WTC11 (cell line): ENCODE results near the gene AGBL1. TPM values are rescaled to one million over a fixed set of nuclear protein-coding genes. Genes with fewer than 3 reads are reported as not detected.

Source experiments
- ATAC-seq: fragments of 200-7000 bp; cut with Tn5 transposase; 2 replicates; pipeline ENCODE4 v1.10.0; 2021; ENCODE audit warnings: mild to moderate bottlenecking, moderate library complexity
- CTCF ChIA-PET: fragments of 300-600 bp; sonication (Branson Sonifier 250); formaldehyde crosslinking; loops from one replicate; lab custom pipeline; 2021; ENCODE audit warnings: antibody characterized with exemption; lab: Charles Lee
- POLR2A ChIA-PET: fragments of 350-600 bp; sonication (Branson Sonifier 250); formaldehyde crosslinking; loops from one replicate; lab custom pipeline; 2021; ENCODE audit warnings: antibody characterized with exemption; lab: Charles Lee
- DNase-seq: peaks from one replicate; pipeline ENCODE4 v3.0.0; 2021; ENCODE audit warnings: low spot score
- H3K27ac Mint-ChIP-seq: 2 replicates; pipeline ENCODE4 v1.8.0; 2021; ENCODE audit warnings: mixed read lengths
- H3K27me3 Mint-ChIP-seq: 2 replicates; pipeline ENCODE4 v1.8.0; 2021; ENCODE audit warnings: low read depth, mild to moderate bottlenecking, moderate library complexity, mixed read lengths
- H3K36me3 Mint-ChIP-seq: 2 replicates; pipeline ENCODE4 v1.8.0; 2021; ENCODE audit warnings: mixed read lengths
- H3K4me1 Mint-ChIP-seq: 2 replicates; pipeline ENCODE4 v1.8.0; 2022; ENCODE audit warnings: mixed read lengths
- H3K4me3 Mint-ChIP-seq: 2 replicates; pipeline ENCODE4 v1.8.0; 2021; ENCODE audit warnings: mild to moderate bottlenecking, moderate library complexity, mixed read lengths
- H3K9me3 Mint-ChIP-seq: 2 replicates; pipeline ENCODE4 v1.8.0; 2021; ENCODE audit warnings: mixed read lengths
- CREM ChIP-seq: sonication (generic); formaldehyde crosslinking; IDR thresholded peaks from 2 replicates; pipeline ENCODE4 v1.8.1; 2022; ENCODE audit warnings: mild to moderate bottlenecking, missing genetic modification reagents, moderate library complexity
- ELF4 ChIP-seq: sonication (generic); formaldehyde crosslinking; IDR thresholded peaks from 2 replicates; pipeline ENCODE4 v1.8.1; 2022; ENCODE audit warnings: low read depth, mild to moderate bottlenecking, moderate library complexity, missing genetic modification reagents
- GABPB1 ChIP-seq: sonication (generic); formaldehyde crosslinking; IDR thresholded peaks from 2 replicates; pipeline ENCODE4 v1.8.1; 2023; ENCODE audit warnings: mild to moderate bottlenecking, missing genetic modification reagents
- GTF2I ChIP-seq: fragments of 250-450 bp; sonication (Bioruptor Pico); conservative IDR thresholded peaks from 2 replicates; pipeline ENCODE4 v1.4.0; 2021; ENCODE audit warnings: mild to moderate bottlenecking
- MYBL2 ChIP-seq: sonication (generic); formaldehyde crosslinking; IDR thresholded peaks from 2 replicates; pipeline ENCODE4 v1.8.1; 2023; ENCODE audit warnings: mild to moderate bottlenecking, moderate library complexity, missing genetic modification reagents
- NFATC4 ChIP-seq: fragments of 250-450 bp; sonication (Bioruptor Pico); IDR thresholded peaks from 2 replicates; pipeline ENCODE4 v1.9.0; 2021; ENCODE audit warnings: mild to moderate bottlenecking
- NFYB ChIP-seq: sonication (generic); formaldehyde crosslinking; conservative IDR thresholded peaks from 2 replicates; pipeline ENCODE4 v1.8.0; 2022; ENCODE audit warnings: low read depth, missing genetic modification reagents
- SMAD4 ChIP-seq: sonication (generic); formaldehyde crosslinking; IDR thresholded peaks from 2 replicates; pipeline ENCODE4 v1.8.0; 2022; ENCODE audit warnings: mild to moderate bottlenecking, missing genetic modification reagents
- TEAD1 ChIP-seq: sonication (generic); formaldehyde crosslinking; IDR thresholded peaks from 2 replicates; pipeline ENCODE4 v1.8.0; 2022; ENCODE audit warnings: mild to moderate bottlenecking, missing genetic modification reagents
- TP53 ChIP-seq: sonication (generic); formaldehyde crosslinking; IDR thresholded peaks from 2 replicates; pipeline ENCODE4 v1.8.1; 2023; ENCODE audit warnings: mild to moderate bottlenecking, missing genetic modification reagents
- ZNF121 ChIP-seq: sonication (generic); formaldehyde crosslinking; IDR thresholded peaks from 2 replicates; pipeline ENCODE4 v1.8.0; 2023; ENCODE audit warnings: missing genetic modification reagents
- ZNF317 ChIP-seq: sonication (generic); formaldehyde crosslinking; IDR thresholded peaks from 2 replicates; pipeline ENCODE4 v1.8.1; 2023; ENCODE audit warnings: low read depth, mild to moderate bottlenecking, moderate library complexity, missing genetic modification reagents, borderline replicate concordance
- ZNF396 ChIP-seq: fragments of 250-450 bp; sonication (Bioruptor Pico); IDR thresholded peaks from 2 replicates; pipeline ENCODE4 v1.8.0; 2021; ENCODE audit warnings: mild to moderate bottlenecking, moderate library complexity, borderline replicate concordance
- ZNF423 ChIP-seq: fragments of 250-450 bp; sonication (Bioruptor Pico); IDR thresholded peaks from 2 replicates; pipeline ENCODE4 v2.1.2; 2022; ENCODE audit warnings: mild to moderate bottlenecking, moderate library complexity
- total RNA-seq: library from RNA; stranded (reverse); gene quantifications from 3 replicates; pipeline ENCODE4 v1.2.3, GENCODE V29; 2021
- TF ChIP-seq, protein P1 (sequence below): sonication (generic); formaldehyde crosslinking; IDR thresholded peaks from 2 replicates; pipeline ENCODE4 v1.8.1; 2023; ENCODE audit warnings: mild to moderate bottlenecking, moderate library complexity, missing genetic modification reagents
- TF ChIP-seq, protein P2 (sequence below): sonication (generic); formaldehyde crosslinking; IDR thresholded peaks from 2 replicates; pipeline ENCODE4 v1.8.0; 2022; ENCODE audit warnings: mild to moderate bottlenecking, missing genetic modification reagents
- TF ChIP-seq, protein P3 (sequence below): sonication (generic); formaldehyde crosslinking; IDR thresholded peaks from 2 replicates; pipeline ENCODE4 v1.8.1; 2022; ENCODE audit warnings: mild to moderate bottlenecking, moderate library complexity, missing genetic modification reagents
- TF ChIP-seq, protein P4 (sequence below): sonication (generic); formaldehyde crosslinking; IDR thresholded peaks from 2 replicates; pipeline ENCODE4 v1.8.0; 2023; ENCODE audit warnings: missing genetic modification reagents, mild to moderate bottlenecking, borderline replicate concordance
- TF ChIP-seq, protein P5 (sequence below): sonication (generic); formaldehyde crosslinking; IDR thresholded peaks from 2 replicates; pipeline ENCODE4 v1.8.0; 2022; ENCODE audit warnings: mild to moderate bottlenecking, missing genetic modification reagents
- TF ChIP-seq, protein P6 (sequence below): fragments of 200-600 bp; IDR thresholded peaks from 2 replicates; pipeline ENCODE4 v1.8.0; 2022; ENCODE audit warnings: antibody characterized with exemption
- TF ChIP-seq, protein P7 (sequence below): sonication (generic); formaldehyde crosslinking; IDR thresholded peaks from 2 replicates; pipeline ENCODE4 v1.8.1; 2023; ENCODE audit warnings: mild to moderate bottlenecking, missing genetic modification reagents, borderline replicate concordance

AGBL1 gene
- total RNA-seq, 1 experiment from 2014 or later = not detected

DNA sequence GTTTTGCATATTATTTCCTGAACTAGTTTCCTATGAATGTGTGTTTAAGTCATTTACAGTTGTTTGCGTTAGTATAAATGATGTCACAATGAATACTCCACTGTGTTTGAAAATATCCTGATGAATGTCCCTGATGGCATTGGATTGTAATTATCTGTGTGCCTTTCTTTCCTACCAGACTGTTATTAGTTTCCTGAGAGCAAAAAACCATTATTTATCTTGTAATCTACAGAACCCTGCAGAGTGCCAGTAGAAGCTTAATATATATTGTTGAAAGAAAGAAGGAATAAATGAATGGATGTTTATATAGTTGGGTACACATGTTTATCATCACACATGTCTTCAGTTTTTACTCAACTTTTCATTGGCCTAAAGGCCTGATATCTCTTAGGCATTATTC lies 312.6 kb downstream of the AGBL1 start:
- H3K4me3 Mint-ChIP-seq = no peak overlapping the region
- ATAC-seq (no peak), DNase-seq (no peak)
- POLR2A ChIA-PET = no interaction called here
- no peaks in the 10 kb centered on the region for H3K36me3 Mint-ChIP-seq
- no peaks in the 10 kb centered on the region for H3K9me3 Mint-ChIP-seq
- H3K27ac Mint-ChIP-seq = no peak overlapping the region
- H3K27me3 Mint-ChIP-seq = no peaks in the 10 kb centered on the region
- TF ChIP-seq TEAD1 (no peak), MYBL2 (no peak), CREM (CRISPR knock-in tag) (no peak), ZNF317 (CRISPR knock-in tag) (no peak), GTF2I (CRISPR knock-in tag) (no peak), NFATC4 (CRISPR knock-in tag) (no peak), NFYB (CRISPR knock-in tag) (no peak)
- TF ChIP-seq, protein P1, sequence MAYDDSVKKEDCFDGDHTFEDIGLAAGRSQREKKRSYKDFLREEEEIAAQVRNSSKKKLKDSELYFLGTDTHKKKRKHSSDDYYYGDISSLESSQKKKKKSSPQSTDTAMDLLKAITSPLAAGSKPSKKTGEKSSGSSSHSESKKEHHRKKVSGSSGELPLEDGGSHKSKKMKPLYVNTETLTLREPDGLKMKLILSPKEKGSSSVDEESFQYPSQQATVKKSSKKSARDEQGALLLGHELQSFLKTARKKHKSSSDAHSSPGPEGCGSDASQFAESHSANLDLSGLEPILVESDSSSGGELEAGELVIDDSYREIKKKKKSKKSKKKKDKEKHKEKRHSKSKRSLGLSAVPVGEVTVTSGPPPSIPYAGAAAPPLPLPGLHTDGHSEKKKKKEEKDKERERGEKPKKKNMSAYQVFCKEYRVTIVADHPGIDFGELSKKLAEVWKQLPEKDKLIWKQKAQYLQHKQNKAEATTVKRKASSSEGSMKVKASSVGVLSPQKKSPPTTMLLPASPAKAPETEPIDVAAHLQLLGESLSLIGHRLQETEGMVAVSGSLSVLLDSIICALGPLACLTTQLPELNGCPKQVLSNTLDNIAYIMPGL (CRISPR knock-in tag) = no peak
- CTCF ChIA-PET = no interaction called here
- no peaks in the 10 kb centered on the region for H3K4me1 Mint-ChIP-seq

DNA sequence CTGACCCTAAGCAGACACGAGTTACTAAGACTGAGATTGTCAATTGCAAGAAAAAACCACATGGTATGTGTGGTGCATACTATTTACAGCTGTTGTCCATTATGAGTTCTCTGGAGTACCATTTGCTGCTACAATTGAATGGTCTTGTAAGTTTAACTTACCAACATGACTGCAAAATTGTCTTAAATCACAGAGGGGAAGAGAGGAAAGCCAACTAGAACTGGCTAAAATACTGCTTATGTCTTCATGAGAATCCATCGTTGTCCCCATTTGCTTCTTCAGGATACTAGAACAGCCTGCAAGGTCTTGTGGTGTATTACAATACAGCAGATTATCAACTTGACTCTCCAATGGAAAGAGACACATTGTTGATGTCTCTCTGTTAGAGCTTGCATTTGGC lies 313.2 kb downstream of the AGBL1 start:
- H3K27me3 Mint-ChIP-seq = no peaks in the 10 kb centered on the region
- H3K9me3 Mint-ChIP-seq = no peaks in the 10 kb centered on the region
- H3K27ac Mint-ChIP-seq = no peak overlapping the region
- no peaks in the 10 kb centered on the region for H3K4me1 Mint-ChIP-seq
- H3K4me3 Mint-ChIP-seq = no peak overlapping the region
- ATAC-seq (no peak), DNase-seq (no peak)
- POLR2A ChIA-PET = no interaction called here
- CTCF ChIA-PET = no interaction called here
- no peaks in the 10 kb centered on the region for H3K36me3 Mint-ChIP-seq
- TF ChIP-seq, protein P2, sequence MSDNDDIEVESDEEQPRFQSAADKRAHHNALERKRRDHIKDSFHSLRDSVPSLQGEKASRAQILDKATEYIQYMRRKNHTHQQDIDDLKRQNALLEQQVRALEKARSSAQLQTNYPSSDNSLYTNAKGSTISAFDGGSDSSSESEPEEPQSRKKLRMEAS = no peak
- TF ChIP-seq, protein P3, sequence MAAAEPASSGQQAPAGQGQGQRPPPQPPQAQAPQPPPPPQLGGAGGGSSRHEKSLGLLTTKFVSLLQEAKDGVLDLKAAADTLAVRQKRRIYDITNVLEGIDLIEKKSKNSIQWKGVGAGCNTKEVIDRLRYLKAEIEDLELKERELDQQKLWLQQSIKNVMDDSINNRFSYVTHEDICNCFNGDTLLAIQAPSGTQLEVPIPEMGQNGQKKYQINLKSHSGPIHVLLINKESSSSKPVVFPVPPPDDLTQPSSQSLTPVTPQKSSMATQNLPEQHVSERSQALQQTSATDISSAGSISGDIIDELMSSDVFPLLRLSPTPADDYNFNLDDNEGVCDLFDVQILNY (CRISPR knock-in tag) = no peak
- TF ChIP-seq TP53 (no peak), ZNF121 (CRISPR knock-in tag) (no peak), ELF4 (no peak), GABPB1 (no peak), SMAD4 (no peak), ZNF423 (CRISPR knock-in tag) (no peak), ZNF396 (no peak)
- TF ChIP-seq, protein P4, sequence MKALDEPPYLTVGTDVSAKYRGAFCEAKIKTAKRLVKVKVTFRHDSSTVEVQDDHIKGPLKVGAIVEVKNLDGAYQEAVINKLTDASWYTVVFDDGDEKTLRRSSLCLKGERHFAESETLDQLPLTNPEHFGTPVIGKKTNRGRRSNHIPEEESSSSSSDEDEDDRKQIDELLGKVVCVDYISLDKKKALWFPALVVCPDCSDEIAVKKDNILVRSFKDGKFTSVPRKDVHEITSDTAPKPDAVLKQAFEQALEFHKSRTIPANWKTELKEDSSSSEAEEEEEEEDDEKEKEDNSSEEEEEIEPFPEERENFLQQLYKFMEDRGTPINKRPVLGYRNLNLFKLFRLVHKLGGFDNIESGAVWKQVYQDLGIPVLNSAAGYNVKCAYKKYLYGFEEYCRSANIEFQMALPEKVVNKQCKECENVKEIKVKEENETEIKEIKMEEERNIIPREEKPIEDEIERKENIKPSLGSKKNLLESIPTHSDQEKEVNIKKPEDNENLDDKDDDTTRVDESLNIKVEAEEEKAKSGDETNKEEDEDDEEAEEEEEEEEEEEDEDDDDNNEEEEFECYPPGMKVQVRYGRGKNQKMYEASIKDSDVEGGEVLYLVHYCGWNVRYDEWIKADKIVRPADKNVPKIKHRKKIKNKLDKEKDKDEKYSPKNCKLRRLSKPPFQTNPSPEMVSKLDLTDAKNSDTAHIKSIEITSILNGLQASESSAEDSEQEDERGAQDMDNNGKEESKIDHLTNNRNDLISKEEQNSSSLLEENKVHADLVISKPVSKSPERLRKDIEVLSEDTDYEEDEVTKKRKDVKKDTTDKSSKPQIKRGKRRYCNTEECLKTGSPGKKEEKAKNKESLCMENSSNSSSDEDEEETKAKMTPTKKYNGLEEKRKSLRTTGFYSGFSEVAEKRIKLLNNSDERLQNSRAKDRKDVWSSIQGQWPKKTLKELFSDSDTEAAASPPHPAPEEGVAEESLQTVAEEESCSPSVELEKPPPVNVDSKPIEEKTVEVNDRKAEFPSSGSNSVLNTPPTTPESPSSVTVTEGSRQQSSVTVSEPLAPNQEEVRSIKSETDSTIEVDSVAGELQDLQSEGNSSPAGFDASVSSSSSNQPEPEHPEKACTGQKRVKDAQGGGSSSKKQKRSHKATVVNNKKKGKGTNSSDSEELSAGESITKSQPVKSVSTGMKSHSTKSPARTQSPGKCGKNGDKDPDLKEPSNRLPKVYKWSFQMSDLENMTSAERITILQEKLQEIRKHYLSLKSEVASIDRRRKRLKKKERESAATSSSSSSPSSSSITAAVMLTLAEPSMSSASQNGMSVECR (CRISPR knock-in tag) = no peak
- TF ChIP-seq, protein P5, sequence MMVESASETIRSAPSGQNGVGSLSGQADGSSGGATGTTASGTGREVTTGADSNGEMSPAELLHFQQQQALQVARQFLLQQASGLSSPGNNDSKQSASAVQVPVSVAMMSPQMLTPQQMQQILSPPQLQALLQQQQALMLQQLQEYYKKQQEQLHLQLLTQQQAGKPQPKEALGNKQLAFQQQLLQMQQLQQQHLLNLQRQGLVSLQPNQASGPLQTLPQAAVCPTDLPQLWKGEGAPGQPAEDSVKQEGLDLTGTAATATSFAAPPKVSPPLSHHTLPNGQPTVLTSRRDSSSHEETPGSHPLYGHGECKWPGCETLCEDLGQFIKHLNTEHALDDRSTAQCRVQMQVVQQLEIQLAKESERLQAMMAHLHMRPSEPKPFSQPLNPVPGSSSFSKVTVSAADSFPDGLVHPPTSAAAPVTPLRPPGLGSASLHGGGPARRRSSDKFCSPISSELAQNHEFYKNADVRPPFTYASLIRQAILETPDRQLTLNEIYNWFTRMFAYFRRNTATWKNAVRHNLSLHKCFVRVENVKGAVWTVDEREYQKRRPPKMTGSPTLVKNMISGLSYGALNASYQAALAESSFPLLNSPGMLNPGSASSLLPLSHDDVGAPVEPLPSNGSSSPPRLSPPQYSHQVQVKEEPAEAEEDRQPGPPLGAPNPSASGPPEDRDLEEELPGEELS (CRISPR knock-in tag) = no peak
- TF ChIP-seq, protein P6, sequence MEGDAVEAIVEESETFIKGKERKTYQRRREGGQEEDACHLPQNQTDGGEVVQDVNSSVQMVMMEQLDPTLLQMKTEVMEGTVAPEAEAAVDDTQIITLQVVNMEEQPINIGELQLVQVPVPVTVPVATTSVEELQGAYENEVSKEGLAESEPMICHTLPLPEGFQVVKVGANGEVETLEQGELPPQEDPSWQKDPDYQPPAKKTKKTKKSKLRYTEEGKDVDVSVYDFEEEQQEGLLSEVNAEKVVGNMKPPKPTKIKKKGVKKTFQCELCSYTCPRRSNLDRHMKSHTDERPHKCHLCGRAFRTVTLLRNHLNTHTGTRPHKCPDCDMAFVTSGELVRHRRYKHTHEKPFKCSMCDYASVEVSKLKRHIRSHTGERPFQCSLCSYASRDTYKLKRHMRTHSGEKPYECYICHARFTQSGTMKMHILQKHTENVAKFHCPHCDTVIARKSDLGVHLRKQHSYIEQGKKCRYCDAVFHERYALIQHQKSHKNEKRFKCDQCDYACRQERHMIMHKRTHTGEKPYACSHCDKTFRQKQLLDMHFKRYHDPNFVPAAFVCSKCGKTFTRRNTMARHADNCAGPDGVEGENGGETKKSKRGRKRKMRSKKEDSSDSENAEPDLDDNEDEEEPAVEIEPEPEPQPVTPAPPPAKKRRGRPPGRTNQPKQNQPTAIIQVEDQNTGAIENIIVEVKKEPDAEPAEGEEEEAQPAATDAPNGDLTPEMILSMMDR = no peak
- TF ChIP-seq, protein P7, sequence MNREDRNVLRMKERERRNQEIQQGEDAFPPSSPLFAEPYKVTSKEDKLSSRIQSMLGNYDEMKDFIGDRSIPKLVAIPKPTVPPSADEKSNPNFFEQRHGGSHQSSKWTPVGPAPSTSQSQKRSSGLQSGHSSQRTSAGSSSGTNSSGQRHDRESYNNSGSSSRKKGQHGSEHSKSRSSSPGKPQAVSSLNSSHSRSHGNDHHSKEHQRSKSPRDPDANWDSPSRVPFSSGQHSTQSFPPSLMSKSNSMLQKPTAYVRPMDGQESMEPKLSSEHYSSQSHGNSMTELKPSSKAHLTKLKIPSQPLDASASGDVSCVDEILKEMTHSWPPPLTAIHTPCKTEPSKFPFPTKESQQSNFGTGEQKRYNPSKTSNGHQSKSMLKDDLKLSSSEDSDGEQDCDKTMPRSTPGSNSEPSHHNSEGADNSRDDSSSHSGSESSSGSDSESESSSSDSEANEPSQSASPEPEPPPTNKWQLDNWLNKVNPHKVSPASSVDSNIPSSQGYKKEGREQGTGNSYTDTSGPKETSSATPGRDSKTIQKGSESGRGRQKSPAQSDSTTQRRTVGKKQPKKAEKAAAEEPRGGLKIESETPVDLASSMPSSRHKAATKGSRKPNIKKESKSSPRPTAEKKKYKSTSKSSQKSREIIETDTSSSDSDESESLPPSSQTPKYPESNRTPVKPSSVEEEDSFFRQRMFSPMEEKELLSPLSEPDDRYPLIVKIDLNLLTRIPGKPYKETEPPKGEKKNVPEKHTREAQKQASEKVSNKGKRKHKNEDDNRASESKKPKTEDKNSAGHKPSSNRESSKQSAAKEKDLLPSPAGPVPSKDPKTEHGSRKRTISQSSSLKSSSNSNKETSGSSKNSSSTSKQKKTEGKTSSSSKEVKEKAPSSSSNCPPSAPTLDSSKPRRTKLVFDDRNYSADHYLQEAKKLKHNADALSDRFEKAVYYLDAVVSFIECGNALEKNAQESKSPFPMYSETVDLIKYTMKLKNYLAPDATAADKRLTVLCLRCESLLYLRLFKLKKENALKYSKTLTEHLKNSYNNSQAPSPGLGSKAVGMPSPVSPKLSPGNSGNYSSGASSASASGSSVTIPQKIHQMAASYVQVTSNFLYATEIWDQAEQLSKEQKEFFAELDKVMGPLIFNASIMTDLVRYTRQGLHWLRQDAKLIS (CRISPR knock-in tag) = no peak
